HG02885 (cell line): ENCODE results near the gene APOBEC3C.
"Not testable (repeated sequence)": the region's sequence is repeated elsewhere in the genome, so short reads cannot be mapped to it uniquely, and the experiment has no call there.

Experiments
- ATAC-seq: cut with Tn5 transposase; IDR thresholded peaks from one replicate; pipeline ENCODE4 v1.9.1; 2021; ENCODE audit warnings: mild to moderate bottlenecking; ENCODE audit not compliant: unreplicated experiment, poor library complexity

The APOBEC3C gene

GRCh38 chr22:39013942-39014722 lies at the start of gene APOBEC3C:
APOBEC3C (plus strand) TSS chr22:39014257; CDS start chr22:39014363, 106 bp downstream.
- ATAC-seq, result peak; percentile 72

GRCh38 chr22:38964306-38964705 lies 49.8 kb upstream of the APOBEC3C start:
- no peak for ATAC-seq

- ATAC-seq, result no peak
Observed at GRCh38 chr22:38964989-38965388, 49.1 kb upstream of the APOBEC3C start.

GRCh38 chr22:38965614-38966379 lies 48.3 kb upstream of the APOBEC3C start:
- no peak for ATAC-seq

GRCh38 chr22:38966380-38966702 lies 47.7 kb upstream of the APOBEC3C start:
- ATAC-seq, result no peak

- no peak for ATAC-seq
Observed at GRCh38 chr22:38966942-38967341, 47.1 kb upstream of the APOBEC3C start.

- no peak for ATAC-seq
Observed at GRCh38 chr22:38967451-38968450, 46.3 kb upstream of the APOBEC3C start.

- no peak for ATAC-seq
Observed at GRCh38 chr22:38968801-38969200, 45.3 kb upstream of the APOBEC3C start.

- no peak for ATAC-seq
Observed at GRCh38 chr22:38970551-38970950, 43.5 kb upstream of the APOBEC3C start.

- no peak for ATAC-seq
Observed at GRCh38 chr22:38971202-38971601, 42.9 kb upstream of the APOBEC3C start.

GRCh38 chr22:38971791-38972190 lies 42.3 kb upstream of the APOBEC3C start:
- no peak for ATAC-seq

GRCh38 chr22:38972558-38972957 lies 41.5 kb upstream of the APOBEC3C start:
- no peak for ATAC-seq

- no peak for ATAC-seq
Observed at GRCh38 chr22:38973289-38974169, 40.5 kb upstream of the APOBEC3C start.

- no peak for ATAC-seq
Observed at GRCh38 chr22:38974170-38974825, 39.8 kb upstream of the APOBEC3C start.

GRCh38 chr22:38974826-38975175 lies 39.3 kb upstream of the APOBEC3C start:
- no peak for ATAC-seq

GRCh38 chr22:38977289-38977688 lies 36.8 kb upstream of the APOBEC3C start:
- not testable (repeated sequence) for ATAC-seq

GRCh38 chr22:38980587-38980986 lies 33.5 kb upstream of the APOBEC3C start:
- not testable (repeated sequence) for ATAC-seq

GRCh38 chr22:38981005-38981991 lies 32.8 kb upstream of the APOBEC3C start:
- ATAC-seq, result no peak
